Measurements from ENCODE around the gene ADAMTS9. TPM values are rescaled to one million over a fixed set of nuclear protein-coding genes. Genes with fewer than 3 reads are reported as not detected.

Gene ADAMTS9
- total and polyA plus RNA-seq, 12 donors: 9.7 to 102 (median 18.6) TPM

- Histone ChIP-seq H3K36me3 (peaks cover 0 to 84% (median 9%) of the 10 kb centered on the region in 9 donors), H3K9me3 (no peaks in the 10 kb centered on the region), H3K4me3 (no peak overlapping the region), H3K27me3 (no peaks in the 10 kb centered on the region), H3K27ac (no peak overlapping the region), H3K4me1 (peaks cover 0 to 7% (median 2%) of the 10 kb centered on the region in 9 donors)
- DNase-seq (no peak), ATAC-seq (no peak)
- intact Hi-C loops (cut with DNase I): no loop called here
- WGBS, 2 donors: 97 to 99% methylated on average over 2 of the region's 2 CpGs
- TF ChIP-seq CTCF (IDR thresholded peaks at IDR 0.05): no peak
Observed at GRCh38 chr3:64607032-64607551, 80.7 kb downstream of the ADAMTS9 start.

- 86 to 90% methylated on average over 3 of the region's 3 CpGs for WGBS, 2 donors
- ATAC-seq (no peak), DNase-seq (no peak)
- Histone ChIP-seq H3K4me3 (no peak overlapping the region), H3K27ac (no peak overlapping the region), H3K36me3 (peaks cover 0 to 90% (median 16%) of the 10 kb centered on the region in 9 donors), H3K9me3 (no peaks in the 10 kb centered on the region), H3K4me1 (peaks cover 0 to 6% (median 0%) of the 10 kb centered on the region in 9 donors), H3K27me3 (no peaks in the 10 kb centered on the region)
- intact Hi-C loops (cut with DNase I): no loop called here
- TF ChIP-seq CTCF (IDR thresholded peaks at IDR 0.05): no peak
Observed at GRCh38 chr3:64604313-64604712, 83.5 kb downstream of the ADAMTS9 start.

- Histone ChIP-seq H3K36me3 (peaks cover 0 to 100% (median 16%) of the 10 kb centered on the region in 9 donors), H3K27me3 (no peaks in the 10 kb centered on the region), H3K4me1 (peaks cover 0 to 8% (median 0%) of the 10 kb centered on the region in 9 donors), H3K9me3 (no peaks in the 10 kb centered on the region), H3K27ac (no peak overlapping the region), H3K4me3 (no peak overlapping the region)
- ATAC-seq: no peak
- intact Hi-C loops (cut with DNase I): no loop called here
- WGBS, 2 donors: 96 to 99% methylated on average over 9 of the region's 9 CpGs
- no peak for TF ChIP-seq CTCF (IDR thresholded peaks at IDR 0.05)
- DNase-seq: no peak
Observed at GRCh38 chr3:64601824-64602223, 86.0 kb downstream of the ADAMTS9 start.

- Histone ChIP-seq H3K27me3 (no peaks in the 10 kb centered on the region), H3K36me3 (peaks cover 0 to 99% (median 16%) of the 10 kb centered on the region in 9 donors), H3K27ac (no peak overlapping the region), H3K4me1 (peaks cover 0 to 20% (median 7%) of the 10 kb centered on the region in 9 donors), H3K4me3 (no peak overlapping the region), H3K9me3 (no peaks in the 10 kb centered on the region)
- 86 to 88% methylated on average over 9 of the region's 9 CpGs for WGBS, 2 donors
- ATAC-seq (no peak), DNase-seq (no peak)
- TF ChIP-seq CTCF (IDR thresholded peaks at IDR 0.05): no peak
- intact Hi-C loops (cut with DNase I): no loop called here
Observed at GRCh38 chr3:64600246-64600950, 87.4 kb downstream of the ADAMTS9 start.
